ENCODE results near the gene SNAP47. TPM values are rescaled to one million over a fixed set of nuclear protein-coding genes. Genes with fewer than 3 reads are reported as not detected.
A peak's percentile ranks its signal among the peaks of the same experiment; 100 is the strongest.

SNAP47 gene
- total and polyA plus RNA-seq, 9 of the 15 experiments (the other 6 are each of a cell fraction or from before 2014, with no cell fraction given) = 2.5 to 41.3 (median 32.6) TPM

GRCh38 chr1:227735539-227736285 lies 477 bp downstream of the SNAP47 start (continued):
- TF ChIP-seq SNAPC5 (CRISPR knock-in tag; IDR thresholded peaks at IDR 0.05) (no peak), JUNB (CRISPR knock-in tag; conservative IDR thresholded peaks at IDR 0.05) (no peak), PHF8 (IDR thresholded peaks at IDR 0.05; ENCODE audit: borderline replicate concordance, low read length) (peak; percentile 71), ZNF253 (CRISPR knock-in tag; conservative IDR thresholded peaks at IDR 0.05) (no peak), MCM3 (IDR thresholded peaks at IDR 0.05) (no peak), SPI1 (IDR thresholded peaks at IDR 0.05; ENCODE audit: borderline replicate concordance, low read depth, low read length) (no peak), ZNF311 (CRISPR knock-in tag; IDR thresholded peaks at IDR 0.05) (no peak), RERE (CRISPR knock-in tag; IDR thresholded peaks at IDR 0.05; ENCODE audit: borderline replicate concordance) (no peak), HDAC8 (tag; IDR thresholded peaks at IDR 0.05) (no peak), ZNF707 (CRISPR knock-in tag; conservative IDR thresholded peaks at IDR 0.05) (no peak), ZNF408 (CRISPR knock-in tag; IDR thresholded peaks at IDR 0.05; ENCODE audit: low read depth) (no peak), DNMT1 (IDR thresholded peaks at IDR 0.05) (no peak), PTRF (tag; IDR thresholded peaks at IDR 0.05) (no peak), TFE3 (CRISPR knock-in tag; IDR thresholded peaks at IDR 0.05) (no peak), MAFK (IDR thresholded peaks at IDR 0.05; ENCODE audit: low read length) (no peak), ZKSCAN8 (CRISPR knock-in tag; IDR thresholded peaks at IDR 0.05) (no peak)
